ENCODE measurements around the gene RYR2. TPM values are rescaled to one million over a fixed set of nuclear protein-coding genes. Genes with fewer than 3 reads are reported as not detected.

Gene RYR2
- total RNA-seq, 1 donor from 2014 or later: 47.0 TPM

GRCh38 chr1:237050185-237050584 is 8.2 kb downstream of the RYR2 start:
- DNase-seq: no peak
- Mint-ChIP-seq H3K4me3 (ENCODE audit: unreplicated experiment) (no peak overlapping the region), H3K27ac (ENCODE audit: unreplicated experiment) (no peak overlapping the region), H3K27me3 (ENCODE audit: unreplicated experiment) (peaks cover 3% of the 10 kb centered on the region), H3K36me3 (ENCODE audit: unreplicated experiment) (no peaks in the 10 kb centered on the region), H3K4me1 (ENCODE audit: low read depth, unreplicated experiment) (peaks cover 26% of the 10 kb centered on the region), H3K9me3 (ENCODE audit: unreplicated experiment) (no peaks in the 10 kb centered on the region)
- TF ChIP-seq CTCF (IDR thresholded peaks at IDR 0.05; ENCODE audit: partially characterized antibody, unreplicated experiment): no peak

GRCh38 chr1:237050915-237051314 is 8.9 kb downstream of the RYR2 start:
- H3K27me3 Mint-ChIP-seq (ENCODE audit: unreplicated experiment): peaks cover 6% of the 10 kb centered on the region
- DNase-seq: no peak
- no peak for TF ChIP-seq CTCF (IDR thresholded peaks at IDR 0.05; ENCODE audit: partially characterized antibody, unreplicated experiment)
- H3K9me3 Mint-ChIP-seq (ENCODE audit: unreplicated experiment): peaks cover 2% of the 10 kb centered on the region
- H3K27ac Mint-ChIP-seq (ENCODE audit: unreplicated experiment): no peak overlapping the region
- H3K36me3 Mint-ChIP-seq (ENCODE audit: unreplicated experiment): no peaks in the 10 kb centered on the region
- no peak overlapping the region for H3K4me3 Mint-ChIP-seq (ENCODE audit: unreplicated experiment)
- H3K4me1 Mint-ChIP-seq (ENCODE audit: low read depth, unreplicated experiment): peaks cover 27% of the 10 kb centered on the region

- Mint-ChIP-seq H3K27ac (ENCODE audit: unreplicated experiment) (peak overlapping the region; percentile 52), H3K36me3 (ENCODE audit: unreplicated experiment) (peaks cover 4% of the 10 kb centered on the region), H3K4me3 (ENCODE audit: unreplicated experiment) (no peak overlapping the region), H3K4me1 (ENCODE audit: low read depth, unreplicated experiment) (peaks cover 27% of the 10 kb centered on the region), H3K27me3 (ENCODE audit: unreplicated experiment) (peaks cover 6% of the 10 kb centered on the region), H3K9me3 (ENCODE audit: unreplicated experiment) (peaks cover 2% of the 10 kb centered on the region)
- no peak for DNase-seq
- no peak for TF ChIP-seq CTCF (IDR thresholded peaks at IDR 0.05; ENCODE audit: partially characterized antibody, unreplicated experiment)
Observed at GRCh38 chr1:237054313-237054712, 12.3 kb downstream of the RYR2 start.

- peaks cover 6% of the 10 kb centered on the region for H3K27me3 Mint-ChIP-seq (ENCODE audit: unreplicated experiment)
- DNase-seq: no peak
- H3K36me3 Mint-ChIP-seq (ENCODE audit: unreplicated experiment): peaks cover 4% of the 10 kb centered on the region
- H3K4me1 Mint-ChIP-seq (ENCODE audit: low read depth, unreplicated experiment): peaks cover 19% of the 10 kb centered on the region
- H3K27ac Mint-ChIP-seq (ENCODE audit: unreplicated experiment): no peak overlapping the region
- no peak overlapping the region for H3K4me3 Mint-ChIP-seq (ENCODE audit: unreplicated experiment)
- TF ChIP-seq CTCF (IDR thresholded peaks at IDR 0.05; ENCODE audit: partially characterized antibody, unreplicated experiment): no peak
- peaks cover 2% of the 10 kb centered on the region for H3K9me3 Mint-ChIP-seq (ENCODE audit: unreplicated experiment)
Observed at GRCh38 chr1:237058470-237058869, 16.5 kb downstream of the RYR2 start.

GRCh38 chr1:237059244-237059643 is 17.3 kb downstream of the RYR2 start:
- DNase-seq: no peak
- Mint-ChIP-seq H3K9me3 (ENCODE audit: unreplicated experiment) (peaks cover 2% of the 10 kb centered on the region), H3K27ac (ENCODE audit: unreplicated experiment) (no peak overlapping the region), H3K4me1 (ENCODE audit: low read depth, unreplicated experiment) (peaks cover 20% of the 10 kb centered on the region), H3K27me3 (ENCODE audit: unreplicated experiment) (peaks cover 5% of the 10 kb centered on the region), H3K36me3 (ENCODE audit: unreplicated experiment) (peaks cover 4% of the 10 kb centered on the region), H3K4me3 (ENCODE audit: unreplicated experiment) (no peak overlapping the region)
- no peak for TF ChIP-seq CTCF (IDR thresholded peaks at IDR 0.05; ENCODE audit: partially characterized antibody, unreplicated experiment)
